ENCODE results near the gene DTX4.
"Not testable (repeated sequence)": the region's sequence is repeated elsewhere in the genome, so short reads cannot be mapped to it uniquely, and the experiment has no call there.

Gene DTX4

DNA sequence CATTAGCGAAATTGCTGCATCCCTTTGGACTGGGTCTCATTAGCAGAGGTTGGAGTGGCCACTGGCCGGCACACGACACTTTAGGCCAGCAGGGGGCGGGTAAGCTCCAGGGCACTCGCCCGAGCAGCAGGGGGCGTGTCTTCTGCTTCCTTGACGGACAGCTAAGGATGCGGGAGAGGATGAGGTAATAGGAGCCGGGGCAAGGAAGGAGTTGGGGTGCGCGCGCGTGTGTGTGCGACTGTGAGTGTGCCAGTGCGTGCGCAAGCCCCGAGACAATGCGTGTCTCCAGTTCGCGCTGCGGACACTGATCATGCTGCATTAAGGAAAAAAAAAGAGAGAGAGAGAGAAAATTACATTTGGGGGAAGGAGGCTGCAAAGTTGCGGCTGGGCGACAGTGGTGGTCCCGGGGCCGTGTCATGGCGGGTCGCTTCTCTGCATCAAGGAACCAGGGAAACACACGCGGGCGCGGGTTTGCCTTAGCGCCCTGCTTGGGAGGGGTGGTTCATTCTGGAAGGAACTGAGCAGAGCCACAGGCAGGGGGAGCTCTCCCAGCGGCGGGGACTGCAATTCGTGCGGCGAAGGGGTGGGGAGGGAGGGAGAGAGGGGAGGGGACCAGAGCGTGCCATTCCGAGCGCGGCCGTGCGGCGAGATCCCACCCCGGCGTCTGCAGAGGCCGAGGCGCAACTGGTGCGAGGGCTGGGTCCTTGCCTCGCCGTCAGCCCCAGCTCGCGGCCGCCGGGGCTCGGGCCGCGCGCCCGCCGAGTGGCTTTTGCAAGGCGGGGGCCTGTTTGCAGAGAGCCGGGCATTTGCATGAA lies at the start of gene DTX4:
DTX4 (plus strand) TSS at position 625 of the 815 bp plus-strand sequence. CDS start 464 bp downstream, outside the sequence.
- TF ChIP-seq, protein P1, sequence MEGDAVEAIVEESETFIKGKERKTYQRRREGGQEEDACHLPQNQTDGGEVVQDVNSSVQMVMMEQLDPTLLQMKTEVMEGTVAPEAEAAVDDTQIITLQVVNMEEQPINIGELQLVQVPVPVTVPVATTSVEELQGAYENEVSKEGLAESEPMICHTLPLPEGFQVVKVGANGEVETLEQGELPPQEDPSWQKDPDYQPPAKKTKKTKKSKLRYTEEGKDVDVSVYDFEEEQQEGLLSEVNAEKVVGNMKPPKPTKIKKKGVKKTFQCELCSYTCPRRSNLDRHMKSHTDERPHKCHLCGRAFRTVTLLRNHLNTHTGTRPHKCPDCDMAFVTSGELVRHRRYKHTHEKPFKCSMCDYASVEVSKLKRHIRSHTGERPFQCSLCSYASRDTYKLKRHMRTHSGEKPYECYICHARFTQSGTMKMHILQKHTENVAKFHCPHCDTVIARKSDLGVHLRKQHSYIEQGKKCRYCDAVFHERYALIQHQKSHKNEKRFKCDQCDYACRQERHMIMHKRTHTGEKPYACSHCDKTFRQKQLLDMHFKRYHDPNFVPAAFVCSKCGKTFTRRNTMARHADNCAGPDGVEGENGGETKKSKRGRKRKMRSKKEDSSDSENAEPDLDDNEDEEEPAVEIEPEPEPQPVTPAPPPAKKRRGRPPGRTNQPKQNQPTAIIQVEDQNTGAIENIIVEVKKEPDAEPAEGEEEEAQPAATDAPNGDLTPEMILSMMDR (IDR thresholded peaks at IDR 0.05; ENCODE audit: low read length, missing control alignments) = peak; percentile 99
- H3K4me3 ChIP-seq (replicated peaks; ENCODE audit: low read depth, low read length) = peak within 1 kb of the TSS; percentile 70
- DNase-seq (ENCODE audit: low read depth) = peak; percentile 92

- peak overlapping the region; percentile 22 for H3K4me3 ChIP-seq (replicated peaks; ENCODE audit: low read depth, low read length)
- TF ChIP-seq, protein P1 (IDR thresholded peaks at IDR 0.05; ENCODE audit: low read length, missing control alignments) = peak; percentile 99
- peak; percentile 79 for DNase-seq (ENCODE audit: low read depth)
Measured at GRCh38 chr11:59135648-59136461, 36.1 kb upstream of the DTX4 start.

DNA sequence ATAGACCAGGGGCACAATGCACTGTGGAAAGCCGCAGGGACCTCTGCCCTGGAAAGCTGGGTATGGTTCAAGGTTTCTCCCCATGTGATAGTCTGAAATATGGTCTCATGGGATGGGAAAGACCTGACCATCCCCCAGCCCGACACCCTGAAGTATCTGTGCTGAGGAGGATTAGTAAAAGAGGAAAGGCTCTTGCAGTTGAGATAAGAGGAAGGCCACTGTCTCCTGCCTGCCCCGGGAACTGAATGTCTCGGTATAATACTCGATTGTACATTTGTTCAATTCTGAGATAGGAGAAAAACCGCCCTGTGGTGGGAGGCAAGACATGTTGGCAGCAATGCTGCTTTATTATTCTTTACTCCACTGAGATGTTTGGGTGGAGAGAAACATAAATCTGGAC lies 35.4 kb upstream of the DTX4 start:
- DNase-seq (ENCODE audit: low read depth); H3K4me3 ChIP-seq (replicated peaks; ENCODE audit: low read depth, low read length): not testable (repeated sequence)

DNA sequence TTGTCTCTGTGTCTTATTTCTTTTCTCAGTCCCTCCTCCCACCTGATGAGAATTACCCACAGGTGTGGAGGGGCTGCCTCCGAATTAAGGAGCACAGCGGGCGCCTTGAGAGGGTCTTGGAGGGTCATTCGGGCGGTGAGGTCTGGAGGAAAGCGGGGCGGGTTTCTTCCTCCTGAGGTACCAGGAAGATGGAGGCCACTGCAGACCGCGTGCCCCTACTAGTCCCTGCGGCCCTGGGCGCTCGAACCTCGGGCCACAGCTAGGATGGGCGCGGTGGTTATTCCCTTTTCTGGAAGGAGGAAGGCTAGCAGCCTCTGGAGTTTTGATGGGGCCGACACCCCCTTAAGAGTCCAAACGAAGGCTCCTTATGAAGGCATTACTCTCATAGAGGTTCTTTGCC lies 34.7 kb upstream of the DTX4 start:
- no peak for DNase-seq (ENCODE audit: low read depth)
- H3K4me3 ChIP-seq (replicated peaks; ENCODE audit: low read depth, low read length) = no peak overlapping the region
- TF ChIP-seq, protein P1 (IDR thresholded peaks at IDR 0.05; ENCODE audit: low read length, missing control alignments) = no peak

DNA sequence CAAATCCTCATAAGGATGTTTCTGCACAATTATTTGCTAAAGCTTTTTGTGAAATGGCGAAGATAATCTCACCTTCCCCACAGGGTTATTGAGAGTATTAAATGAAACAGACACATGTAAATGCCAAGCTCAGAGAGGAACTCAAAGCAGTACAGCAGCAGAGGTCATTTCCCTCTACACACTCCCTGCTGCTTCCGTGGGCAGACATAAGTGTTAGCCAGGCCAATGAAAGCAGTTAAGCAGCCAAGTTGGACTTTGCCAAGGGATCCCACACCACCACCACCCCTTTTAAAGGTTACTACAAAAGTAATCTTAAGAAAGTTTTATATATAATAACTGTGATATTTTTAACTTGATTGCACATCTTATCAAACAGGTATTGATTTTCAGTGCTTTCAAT lies 33.3 kb upstream of the DTX4 start:
- no peak overlapping the region for H3K4me3 ChIP-seq (replicated peaks; ENCODE audit: low read depth, low read length)
- no peak for DNase-seq (ENCODE audit: low read depth)
- TF ChIP-seq, protein P1 (IDR thresholded peaks at IDR 0.05; ENCODE audit: low read length, missing control alignments) = no peak

DNA sequence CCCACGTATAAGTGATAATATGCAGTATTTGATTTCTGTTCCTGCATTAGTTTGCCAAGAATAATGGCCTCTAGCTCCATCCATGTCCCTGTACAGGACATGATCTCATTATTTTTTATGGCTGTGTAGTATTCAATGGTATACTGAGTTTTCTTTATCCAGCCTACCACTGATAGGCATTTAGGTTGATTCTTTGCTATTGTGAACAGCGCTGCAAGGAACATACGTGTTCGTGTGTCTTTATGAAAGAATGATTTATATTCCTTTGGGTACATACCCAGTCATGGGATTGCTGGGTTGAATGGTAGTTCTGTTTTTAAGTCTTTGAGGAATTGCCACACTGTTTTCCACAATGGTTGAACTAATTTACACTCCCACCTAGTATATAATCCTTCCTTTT lies 30.7 kb upstream of the DTX4 start:
- no peak overlapping the region for H3K4me3 ChIP-seq (replicated peaks; ENCODE audit: low read depth, low read length)
- TF ChIP-seq, protein P1 (IDR thresholded peaks at IDR 0.05; ENCODE audit: low read length, missing control alignments) = no peak
- no peak for DNase-seq (ENCODE audit: low read depth)

DNA sequence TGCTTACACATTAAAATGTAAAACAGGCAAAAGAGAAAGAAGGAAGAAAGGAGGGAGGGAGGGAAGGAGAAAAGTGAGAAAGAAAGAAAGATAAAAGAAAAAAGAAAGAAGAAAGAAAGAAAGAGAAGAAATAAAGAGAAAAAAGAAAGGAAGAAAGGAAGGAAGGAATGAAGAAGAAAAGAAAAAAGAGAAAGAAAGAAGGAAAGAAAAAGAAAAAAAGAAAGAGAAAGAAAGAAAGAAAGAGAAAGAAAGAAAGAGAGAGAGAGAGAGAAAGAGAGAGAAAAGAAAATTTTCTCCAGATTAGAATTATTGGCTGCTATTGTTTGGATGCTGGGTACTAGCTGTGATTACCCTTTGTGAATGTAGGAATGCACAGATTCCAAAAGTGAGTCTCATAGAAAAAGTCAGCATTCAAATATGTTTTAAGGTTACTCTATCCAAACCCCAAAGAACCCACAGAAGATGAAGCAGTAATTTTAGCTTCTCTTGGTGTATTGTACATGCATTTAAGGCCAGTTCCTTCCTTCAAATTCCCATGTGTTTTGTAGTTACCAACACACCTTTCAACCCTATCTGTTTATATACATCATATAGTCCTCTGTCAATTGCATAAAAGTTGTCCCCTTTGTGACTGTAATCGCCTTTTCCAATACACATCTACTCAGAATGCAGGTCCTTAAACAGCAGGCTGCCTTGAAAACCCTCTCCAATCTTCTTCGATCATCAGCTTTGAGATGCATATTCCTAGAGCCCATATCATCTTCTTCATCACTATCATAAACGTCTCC lies 30.1 kb upstream of the DTX4 start:
- peak overlapping the region; percentile 69 for H3K4me3 ChIP-seq (replicated peaks; ENCODE audit: low read depth, low read length)
- TF ChIP-seq, protein P1 (IDR thresholded peaks at IDR 0.05; ENCODE audit: low read length, missing control alignments) = no peak
- DNase-seq (ENCODE audit: low read depth) = peak; percentile 13

All from fibroblast of pulmonary artery (primary cell).